HL-60 (cell line): ENCODE results near the gene GAB4.
"Not testable (repeated sequence)": the region's sequence is repeated elsewhere in the genome, so short reads cannot be mapped to it uniquely, and the experiment has no call there.

ENCODE experiments used
- DNase-seq, 2 experiments: peaks; one replicate each; pipeline ENCODE4 v3.0.0-alpha.2; 2010 to 2020; ENCODE audit warnings: low read depth in 1 of 2, low spot score in 1 of 2
- H3K27ac ChIP-seq: fragments of 250-450 bp; sonication (Bioruptor Pico); replicated peaks from 2 replicates; pipeline ENCODE4 v1.5.1; 2020; ENCODE audit warnings: mild to moderate bottlenecking, moderate library complexity
- H3K27me3 ChIP-seq: fragments of 250-450 bp; sonication (Bioruptor Pico); 2 replicates; pipeline ENCODE4 v1.5.1; 2021; ENCODE audit warnings: mild to moderate bottlenecking, moderate library complexity; ENCODE audit not compliant: insufficient read depth, poor library complexity, severe bottlenecking
- H3K4me3 ChIP-seq: replicated peaks from 2 replicates; pipeline ENCODE4 v1.5.1; 2011; ENCODE audit warnings: mild to moderate bottlenecking, control low read depth, low read length; ENCODE audit not compliant: insufficient read depth
- CTCF ChIP-seq: IDR thresholded peaks from one replicate; pipeline ENCODE4 v1.5.1; 2011; ENCODE audit warnings: low read length, control low read depth, inconsistent platforms; ENCODE audit not compliant: insufficient read depth
- GABPA ChIP-seq: IDR thresholded peaks from 2 replicates; pipeline ENCODE4 v1.6.1; 2012; ENCODE audit warnings: low read depth
- POLR2AphosphoS5 ChIP-seq: IDR thresholded peaks from 2 replicates; pipeline ENCODE4 v1.6.1; 2012; ENCODE audit warnings: low read depth
- REST ChIP-seq: IDR thresholded peaks from 2 replicates; pipeline ENCODE4 v1.6.1; 2012; ENCODE audit warnings: low read depth; ENCODE audit not compliant: insufficient replicate concordance
- SPI1 ChIP-seq: IDR thresholded peaks from 2 replicates; pipeline ENCODE4 v1.6.1; 2012; ENCODE audit warnings: low read depth, mild to moderate bottlenecking, borderline replicate concordance

GAB4 gene

GRCh38 chr22:16922076-16922475, 85.9 kb downstream of the GAB4 start:
- H3K27me3 ChIP-seq: peaks cover 11% of the 10 kb centered on the region
- H3K4me3 ChIP-seq: no peak overlapping the region
- no peak for TF ChIP-seq SPI1
- no peak for TF ChIP-seq CTCF
- no peak for TF ChIP-seq POLR2AphosphoS5
- no peak for TF ChIP-seq REST
- no peak for TF ChIP-seq GABPA
- no peak for DNase-seq
- H3K27ac ChIP-seq: no peak overlapping the region

- H3K27ac ChIP-seq: no peak overlapping the region
- H3K27me3 ChIP-seq: peaks cover 8% of the 10 kb centered on the region
- no peak for TF ChIP-seq GABPA
- TF ChIP-seq POLR2AphosphoS5: no peak
- TF ChIP-seq CTCF: peak; percentile 24
- H3K4me3 ChIP-seq: no peak overlapping the region
- peak; percentile 38 to 60 for DNase-seq
Measured at GRCh38 chr22:16917144-16918003, 90.6 kb downstream of the GAB4 start.

- Histone ChIP-seq H3K4me3 (no peak overlapping the region), H3K27ac (no peak overlapping the region), H3K27me3 (peaks cover under 1% of the 10 kb centered on the region)
- no peak for DNase-seq
- TF ChIP-seq SPI1 (no peak), REST (no peak), CTCF (no peak), GABPA (no peak)
Measured at GRCh38 chr22:16915701-16916100, 92.3 kb downstream of the GAB4 start.

GRCh38 chr22:16914911-16915310, 93.1 kb downstream of the GAB4 start:
- not testable (repeated sequence) for H3K27me3 ChIP-seq, H3K27ac ChIP-seq, DNase-seq, H3K4me3 ChIP-seq
